GM19193 (cell line): ENCODE data around the gene HOATZ.

Source experiments
- POLR2A ChIP-seq: IDR thresholded peaks from 4 replicates; pipeline ENCODE4 v1.6.1; 2011; ENCODE audit not compliant: insufficient read depth, insufficient read length; ENCODE audit errors: extremely low read depth

Gene HOATZ

GRCh38 chr11:111513240-111513605 lies 1.4 kb upstream of the HOATZ start:
- no peak for TF ChIP-seq POLR2A

- TF ChIP-seq POLR2A = no peak
Observed at GRCh38 chr11:111515591-111515990, 1.0 kb downstream of the HOATZ start.

- no peak for TF ChIP-seq POLR2A
Observed at GRCh38 chr11:111518668-111519067, 4.1 kb downstream of the HOATZ start.

GRCh38 chr11:111520560-111520959 lies 6.0 kb downstream of the HOATZ start:
- TF ChIP-seq POLR2A = no peak

GRCh38 chr11:111521135-111521534 lies 6.6 kb downstream of the HOATZ start:
- TF ChIP-seq POLR2A = no peak

GRCh38 chr11:111522426-111522825 lies 7.8 kb downstream of the HOATZ start:
- no peak for TF ChIP-seq POLR2A

GRCh38 chr11:111523343-111523742 lies 8.8 kb downstream of the HOATZ start:
- TF ChIP-seq POLR2A = no peak

- TF ChIP-seq POLR2A = no peak
Observed at GRCh38 chr11:111524056-111524455, 9.5 kb downstream of the HOATZ start.

GRCh38 chr11:111525456-111525855 lies 10.9 kb downstream of the HOATZ start:
- no peak for TF ChIP-seq POLR2A

- TF ChIP-seq POLR2A = no peak
Observed at GRCh38 chr11:111526501-111526900, 11.9 kb downstream of the HOATZ start.

- TF ChIP-seq POLR2A = no peak
Observed at GRCh38 chr11:111527279-111527678, 12.7 kb downstream of the HOATZ start.

- TF ChIP-seq POLR2A = no peak
Observed at GRCh38 chr11:111528557-111528956, 14.0 kb downstream of the HOATZ start.

GRCh38 chr11:111530091-111530490 lies 15.5 kb downstream of the HOATZ start:
- no peak for TF ChIP-seq POLR2A

GRCh38 chr11:111531136-111531535 lies 16.6 kb downstream of the HOATZ start:
- TF ChIP-seq POLR2A = no peak

- TF ChIP-seq POLR2A = no peak
Observed at GRCh38 chr11:111531687-111532364, 17.2 kb downstream of the HOATZ start.

- no peak for TF ChIP-seq POLR2A
Observed at GRCh38 chr11:111532365-111532709, 17.8 kb downstream of the HOATZ start.

GRCh38 chr11:111535281-111535680 lies 20.7 kb downstream of the HOATZ start:
- TF ChIP-seq POLR2A = no peak
